Measurements from ENCODE around the gene PALD1. TPM values are rescaled to one million over a fixed set of nuclear protein-coding genes. Genes with fewer than 3 reads are reported as not detected.

The PALD1 gene
- total RNA-seq, 1 experiment from 2014 or later, result 33.1 TPM

DNA sequence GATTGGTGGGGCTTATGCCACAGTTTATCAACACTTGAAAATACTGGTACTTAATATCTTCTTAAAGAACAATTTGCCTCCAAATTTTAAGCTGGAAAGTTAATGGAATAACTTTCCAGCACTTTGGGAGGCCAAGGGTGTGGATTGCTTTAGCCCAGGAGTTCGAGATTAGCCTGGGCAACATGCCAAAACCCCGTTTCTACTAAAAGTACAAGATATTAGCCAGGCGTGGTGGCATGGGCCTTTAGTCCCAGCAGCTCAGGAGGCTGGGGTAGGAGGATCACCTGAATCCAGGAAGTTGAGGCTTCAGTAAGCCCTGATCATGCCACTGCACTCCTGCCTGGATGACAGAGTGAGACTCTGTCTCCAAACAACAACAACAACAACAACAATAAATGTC, 68.0 kb downstream of the PALD1 start (continued):
- TF ChIP-seq CBX3 (IDR thresholded peaks at IDR 0.05; ENCODE audit: low read depth) (no peak), ZNF274 (IDR thresholded peaks at IDR 0.05; ENCODE audit: low read depth, low read length) (no peak), ZFX (IDR thresholded peaks at IDR 0.05) (no peak)

DNA sequence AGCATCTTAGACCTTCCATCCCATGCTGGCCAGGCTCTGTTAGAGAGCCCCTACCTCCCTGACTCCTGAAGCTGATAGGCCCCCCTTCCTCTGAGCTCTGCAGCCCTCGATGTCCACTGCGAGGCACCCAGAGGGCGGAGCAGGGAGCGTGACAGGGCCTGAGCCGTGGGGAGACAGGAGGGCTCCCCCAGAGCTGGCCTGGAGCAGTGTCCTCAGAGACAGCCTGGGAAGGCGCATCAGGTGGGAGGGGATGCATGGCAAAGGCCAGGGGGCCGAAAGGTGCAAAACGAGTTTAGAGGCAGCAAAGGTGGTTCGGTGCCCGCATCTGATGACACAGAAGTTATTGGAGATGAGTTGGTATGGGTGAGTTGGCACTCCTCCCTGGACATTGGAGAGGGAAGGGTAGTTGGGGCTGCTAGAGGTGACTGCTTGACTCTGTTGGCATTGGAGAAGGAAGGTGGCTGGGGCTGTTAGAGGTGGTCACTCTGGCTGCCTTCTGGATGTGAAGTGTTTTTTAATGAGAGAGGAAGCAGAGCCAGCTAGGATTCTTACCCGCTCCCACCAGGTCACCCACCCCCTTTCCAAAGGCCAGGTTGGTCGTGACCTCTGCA, 70.9 kb downstream of the PALD1 start:
- TF ChIP-seq ZFX (IDR thresholded peaks at IDR 0.05), result no peak
- Histone ChIP-seq H3K4me1 (ENCODE audit: control insufficient read depth in 1 of 2, insufficient read depth in 2 of 2, low read length in 2 of 2) (peaks cover 4 to 39% of the 10 kb centered on the region in 2 experiments; a peak in 3 of 4 replicates), H3K79me2 (ENCODE audit: insufficient read depth, low read length) (no peaks in the 10 kb centered on the region), H3K36me3 (ENCODE audit: control insufficient read depth in 1 of 2, insufficient read depth in 2 of 2, low read length in 2 of 2) (peaks cover 12 to 20% of the 10 kb centered on the region in 2 experiments; a peak in 3 of 4 replicates), H3K27me3 (ENCODE audit: insufficient read depth, low read length) (no peaks in the 10 kb centered on the region), H3K9ac (ENCODE audit: low read length) (no peak overlapping the region), H3K4me3 (replicated peaks in 1 of 2; ENCODE audit: low read depth in 1 of 2, low read length in 2 of 2) (no peak overlapping the region), H2AFZ (ENCODE audit: low read depth, low read length, poor library complexity, severe bottlenecking) (no peak overlapping the region), H3K27ac (ENCODE audit: low read depth, low read length) (no peak overlapping the region), H3K9me2 (ENCODE audit: insufficient read depth) (no peaks in the 10 kb centered on the region), H3K9me3 (ENCODE audit: control insufficient read depth in 1 of 2, insufficient read depth in 1 of 2, low read depth in 1 of 2, low read length in 2 of 2) (no peaks in the 10 kb centered on the region), H4K20me1 (ENCODE audit: insufficient read depth) (no peaks in the 10 kb centered on the region), H3K4me2 (ENCODE audit: low read length) (no peak overlapping the region)
- RAD21 ChIA-PET (ENCODE audit: low non-redundant PET in 1 of 2, low total read pairs in 2 of 2, uncharacterized antibody in 2 of 2, unreplicated experiment in 2 of 2), result interaction anchor here (0.6 to 1.7 kb wide), 2 partner anchors 114 to 209 kb away, joined by 3 to 4 read pairs; no protein-coding TSS in a partner anchor
- CTCF ChIA-PET, result interaction anchor here (1.0 to 1.6 kb wide), 2 partner anchors 10 to 88 kb away, joined by 4 to 8 read pairs; no protein-coding TSS in a partner anchor
- no TSS peak for BruUV-seq (replicated peaks)
- intact Hi-C loops (cut with micrococcal nuclease), result no loop called here
- POLR2A ChIA-PET, result interaction anchor here (0.7 kb wide), 1 partner anchor 87 kb away, joined by 3 read pairs; no protein-coding TSS in a partner anchor
- no peak for DNase-seq (ENCODE audit: low read depth, low spot score)
- ATAC-seq, result peak; percentile 44

DNA sequence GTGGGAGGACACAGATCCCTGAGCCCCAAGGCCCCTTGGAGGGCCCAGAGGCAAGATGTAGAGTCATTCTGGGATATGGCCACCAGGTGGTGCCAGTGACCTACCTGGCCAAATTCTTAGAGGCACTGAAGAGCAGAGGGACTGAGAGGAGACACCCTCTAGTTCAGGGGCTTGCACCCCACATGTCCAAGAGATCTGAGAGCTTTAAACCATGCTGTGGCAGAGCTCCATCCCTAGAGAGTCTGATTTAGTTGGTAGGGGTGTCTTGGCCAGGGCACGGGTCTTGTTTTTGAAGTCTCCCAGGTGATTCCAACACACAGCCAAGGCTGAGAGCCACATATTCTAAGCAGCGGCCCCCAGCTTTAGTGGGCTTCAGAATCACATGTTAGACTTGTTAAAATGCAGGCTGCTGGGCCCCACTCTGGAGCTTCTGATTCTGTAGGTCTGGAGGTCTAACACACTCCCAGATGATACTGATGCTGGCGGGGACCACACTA, 71.4 kb downstream of the PALD1 start:
- CTCF ChIA-PET, result interaction anchor here (0.9 kb wide), 1 partner anchor 209 kb away, joined by 3 read pairs; no protein-coding TSS in a partner anchor

More for the DNA sequence above, 71.4 kb downstream of the PALD1 start:
- Histone ChIP-seq H3K9me2 (ENCODE audit: insufficient read depth) (no peaks in the 10 kb centered on the region), H3K36me3 (ENCODE audit: control insufficient read depth in 1 of 2, insufficient read depth in 2 of 2, low read length in 2 of 2) (peaks cover 12 to 20% of the 10 kb centered on the region in 2 experiments; a peak in 3 of 4 replicates), H3K4me3 (replicated peaks in 1 of 2; ENCODE audit: low read depth in 1 of 2, low read length in 2 of 2) (no peak overlapping the region), H3K27ac (ENCODE audit: low read depth, low read length) (no peak overlapping the region), H2AFZ (ENCODE audit: low read depth, low read length, poor library complexity, severe bottlenecking) (no peak overlapping the region), H3K27me3 (ENCODE audit: insufficient read depth, low read length) (no peaks in the 10 kb centered on the region), H3K79me2 (ENCODE audit: insufficient read depth, low read length) (no peaks in the 10 kb centered on the region), H3K9ac (ENCODE audit: low read length) (no peak overlapping the region), H4K20me1 (ENCODE audit: insufficient read depth) (no peaks in the 10 kb centered on the region), H3K9me3 (ENCODE audit: control insufficient read depth in 1 of 2, insufficient read depth in 1 of 2, low read depth in 1 of 2, low read length in 2 of 2) (no peaks in the 10 kb centered on the region), H3K4me1 (ENCODE audit: control insufficient read depth in 1 of 2, insufficient read depth in 2 of 2, low read length in 2 of 2) (peaks cover 4 to 44% of the 10 kb centered on the region in 2 experiments; a peak in 3 of 4 replicates), H3K4me2 (ENCODE audit: low read length) (no peak overlapping the region)
- intact Hi-C loops (cut with micrococcal nuclease), result loop anchor here (1.0 to 2.0 kb wide), 3 partner anchors 209 to 330 kb away; partner anchors contain the start of gene SGPL1
- TF ChIP-seq RAD21 (IDR thresholded peaks at IDR 0.05; ENCODE audit: low read depth), result peak; percentile 97
- no peak for TF ChIP-seq CEBPB (IDR thresholded peaks at IDR 0.05; ENCODE audit: low read depth)
- TF ChIP-seq CTCF (IDR thresholded peaks at IDR 0.05 in 2 of 3, conservative IDR thresholded peaks at IDR 0.05 in 1 of 3; ENCODE audit: borderline replicate concordance in 1 of 3, insufficient read depth in 1 of 3, low read depth in 2 of 3, low read length in 2 of 3), result peak; percentile 87 to 94 (median 89)
- BruUV-seq (replicated peaks), result no TSS peak
- ATAC-seq (peak; percentile 89), DNase-seq (ENCODE audit: low read depth, low spot score) (peak; percentile 42)
- ChIA-PET RAD21 (ENCODE audit: low non-redundant PET in 1 of 2, low total read pairs in 2 of 2, uncharacterized antibody in 2 of 2, unreplicated experiment in 2 of 2) (interaction anchor here (0.6 to 1.7 kb wide), 2 partner anchors 113 to 208 kb away, joined by 3 to 4 read pairs; no protein-coding TSS in a partner anchor), POLR2A (no interaction called here)

All from HCT116 (cell line).